ENCODE measurements around the gene LMX1A.

The LMX1A gene

GRCh38 chr1:165212229-165212628 is 144.3 kb downstream of the LMX1A start:
- DNase-seq: no peak

GRCh38 chr1:165207853-165208515 is 148.5 kb downstream of the LMX1A start:
- no peak for DNase-seq

GRCh38 chr1:165205145-165205544 is 151.4 kb downstream of the LMX1A start:
- DNase-seq: no peak

- DNase-seq: no peak
These were observed 152.0 kb downstream of the LMX1A start for GRCh38 chr1:165204548-165204947.

- no peak for DNase-seq
These were observed 165.4 kb downstream of the LMX1A start for GRCh38 chr1:165191087-165191486.

GRCh38 chr1:165189913-165190312 is 166.6 kb downstream of the LMX1A start:
- no peak for DNase-seq

- no peak for DNase-seq
These were observed 167.5 kb downstream of the LMX1A start for GRCh38 chr1:165189011-165189410.

GRCh38 chr1:165187031-165188009 is 169.2 kb downstream of the LMX1A start:
- no peak for DNase-seq

GRCh38 chr1:165185161-165185889 is 171.2 kb downstream of the LMX1A start:
- no peak for DNase-seq

GRCh38 chr1:165182975-165183374 is 173.5 kb downstream of the LMX1A start:
- DNase-seq: no peak

- no peak for DNase-seq
These were observed 177.2 kb downstream of the LMX1A start for GRCh38 chr1:165179306-165179705.

- no peak for DNase-seq
These were observed 182.0 kb downstream of the LMX1A start for GRCh38 chr1:165174491-165174890.

- no peak for DNase-seq
These were observed 182.7 kb downstream of the LMX1A start for GRCh38 chr1:165173818-165174217.

GRCh38 chr1:165173409-165173808 is 183.1 kb downstream of the LMX1A start:
- no peak for DNase-seq

GRCh38 chr1:165172666-165173065 is 183.8 kb downstream of the LMX1A start:
- no peak for DNase-seq

- DNase-seq: no peak
These were observed 186.8 kb downstream of the LMX1A start for GRCh38 chr1:165169729-165170128.

GRCh38 chr1:165169028-165169427 is 187.5 kb downstream of the LMX1A start:
- no peak for DNase-seq

GRCh38 chr1:165168467-165168866 is 188.0 kb downstream of the LMX1A start:
- DNase-seq: no peak

GRCh38 chr1:165162671-165163241 is 193.8 kb downstream of the LMX1A start:
- no peak for DNase-seq

- no peak for DNase-seq
These were observed 195.4 kb downstream of the LMX1A start for GRCh38 chr1:165161130-165161529.

- DNase-seq: no peak
These were observed 203.3 kb downstream of the LMX1A start for GRCh38 chr1:165153182-165153581.

- DNase-seq: no peak
These were observed 203.8 kb downstream of the LMX1A start for GRCh38 chr1:165152727-165153126.

GRCh38 chr1:165152109-165152508 is 204.4 kb downstream of the LMX1A start:
- DNase-seq: no peak
